SK-N-SH (cell line): ENCODE results near the gene SLC13A2. TPM values are rescaled to one million over a fixed set of nuclear protein-coding genes. Genes with fewer than 3 reads are reported as not detected.
"Not testable (repeated sequence)": the region's sequence is repeated elsewhere in the genome, so short reads cannot be mapped to it uniquely, and the experiment has no call there.

Experiments
- CTCF ChIA-PET: fragments of 300-600, 350-600 bp; formaldehyde crosslinking; extraction: SDS; loops from one replicate; lab custom pipeline; 2021; lab: Yijun Ruan, JAX
- POLR2A ChIA-PET: fragments of 350-600 bp; sonication (Branson Sonifier 250); formaldehyde crosslinking; extraction: SDS; loops from one replicate; lab custom pipeline; 2020; ENCODE audit warnings: antibody characterized with exemption, inconsistent platforms; lab: Yijun Ruan, JAX
- DNase-seq: peaks from one replicate; pipeline ENCODE4 v3.0.0; 2012
- H2AFZ ChIP-seq: fragments of 200-600 bp; sonication (generic); 2 replicates; pipeline ENCODE4 v1.8.1; 2016; ENCODE audit warnings: antibody characterized with exemption, mild to moderate bottlenecking, low read depth
- H3F3A ChIP-seq: fragments of 200-600 bp; sonication (generic); replicated peaks from 2 replicates; pipeline ENCODE3; 2016; ENCODE audit warnings: antibody characterized with exemption, mild to moderate bottlenecking; ENCODE audit not compliant: insufficient read depth
- H3K27ac ChIP-seq, 2 experiments: fragments of 200-500 bp in 1 of 2; fragments of 200-600 bp in 1 of 2; sonication (Bioruptor generic) in 1 of 2; sonication (generic), shearing (Covaris generic) in 1 of 2; 2 replicates each; pipeline versions ENCODE4 v1.5.1 to v1.6.1; 2014 to 2016; ENCODE audit warnings: low read depth in 2 of 2, inconsistent platforms in 1 of 2, low read length in 1 of 2, mild to moderate bottlenecking in 1 of 2, mixed read lengths in 1 of 2
- H3K27me3 ChIP-seq: fragments of 200-600 bp; sonication (generic), shearing (Covaris generic); 2 replicates; pipeline ENCODE4 v1.6.1; 2016; ENCODE audit warnings: mixed run types; ENCODE audit not compliant: insufficient read depth
- H3K36me3 ChIP-seq, 2 experiments: fragments of 200-500 bp in 1 of 2; fragments of 200-600 bp in 1 of 2; sonication (Bioruptor generic) in 1 of 2; sonication (generic) in 1 of 2; replicated peaks in 1 of 2; 2 replicates each; pipeline versions ENCODE3 to v1.5.1; 2014 to 2016; ENCODE audit warnings: low read length in 1 of 2, mild to moderate bottlenecking in 1 of 2; ENCODE audit not compliant: insufficient read depth in 2 of 2, control insufficient read depth in 1 of 2
- H3K4me1 ChIP-seq, 2 experiments: fragments of 200-500 bp in 1 of 2; fragments of 200-600 bp in 1 of 2; sonication (Bioruptor generic) in 1 of 2; sonication (generic), shearing (Covaris generic) in 1 of 2; 2 replicates each; pipeline versions ENCODE4 v1.5.1 to v1.6.1; 2014 to 2016; ENCODE audit warnings: low read depth in 1 of 2, low read length in 1 of 2, mixed run types in 1 of 2; ENCODE audit not compliant: insufficient read depth in 2 of 2, control insufficient read depth in 1 of 2
- H3K4me2 ChIP-seq: fragments of 200-600 bp; sonication (generic), shearing (Covaris generic); 2 replicates; pipeline ENCODE4 v1.6.1; 2017; ENCODE audit warnings: mixed run types
- H3K4me3 ChIP-seq, 2 experiments: fragments of 200-500 bp in 1 of 2; fragments of 200-600 bp in 1 of 2; sonication (Bioruptor generic) in 1 of 2; sonication (generic), shearing (Covaris generic) in 1 of 2; 2 replicates each; pipeline versions ENCODE4 v1.5.1 to v1.8.1; 2014 to 2016; ENCODE audit warnings: low read depth in 2 of 2, inconsistent platforms in 1 of 2, low read length in 1 of 2, mild to moderate bottlenecking in 1 of 2, mixed read lengths in 1 of 2, moderate library complexity in 1 of 2
- H3K79me2 ChIP-seq: fragments of 200-600 bp; sonication (generic); 2 replicates; pipeline ENCODE4 v1.8.1; 2017; ENCODE audit warnings: mild to moderate bottlenecking; ENCODE audit not compliant: insufficient read depth
- H3K9ac ChIP-seq: fragments of 200-600 bp; sonication (generic); 2 replicates; pipeline ENCODE4 v1.6.1; 2017; ENCODE audit warnings: mixed run types
- H3K9me2 ChIP-seq: fragments of 200-600 bp; sonication (generic); 2 replicates; pipeline ENCODE4 v1.6.1; 2017; ENCODE audit warnings: mixed run types
- H3K9me3 ChIP-seq: fragments of 200-600 bp; sonication (generic); 2 replicates; pipeline ENCODE4 v1.6.1; 2017; ENCODE audit warnings: mixed run types, mild to moderate bottlenecking, moderate library complexity
- H4K20me1 ChIP-seq: fragments of 200-600 bp; sonication (generic); 2 replicates; pipeline ENCODE4 v1.6.1; 2017; ENCODE audit warnings: mild to moderate bottlenecking, mixed run types; ENCODE audit not compliant: insufficient read depth
- CHD2 ChIP-seq: fragments of 150-350 bp; IDR thresholded peaks from 2 replicates; pipeline ENCODE4 v1.6.1; 2018; ENCODE audit warnings: low read length; ENCODE audit not compliant: partially characterized antibody
- ELF1 ChIP-seq: IDR thresholded peaks from 2 replicates; pipeline ENCODE4 v1.4.0; 2012
- EP300 ChIP-seq, 2 experiments: IDR thresholded peaks; 2 replicates each; pipeline versions ENCODE4 v1.4.0 to v1.6.1; 2012; ENCODE audit warnings: borderline replicate concordance in 1 of 2, low read depth in 1 of 2, low read length in 1 of 2
- FOSL2 ChIP-seq: IDR thresholded peaks from 2 replicates; pipeline ENCODE4 v1.4.0; 2012; ENCODE audit warnings: low read depth, mild to moderate bottlenecking, moderate library complexity, borderline replicate concordance
- FOXM1 ChIP-seq: IDR thresholded peaks from 2 replicates; pipeline ENCODE4 v1.4.0; 2012; ENCODE audit warnings: low read depth, mild to moderate bottlenecking
- JUND ChIP-seq: IDR thresholded peaks from 2 replicates; pipeline ENCODE4 v1.4.0; 2012
- MEF2A ChIP-seq: IDR thresholded peaks from 2 replicates; pipeline ENCODE4 v1.4.0; 2012; ENCODE audit warnings: low read depth, borderline replicate concordance
- NFIC ChIP-seq: IDR thresholded peaks from 2 replicates; pipeline ENCODE4 v1.4.0; 2012; ENCODE audit warnings: borderline replicate concordance
- NRF1 ChIP-seq: IDR thresholded peaks from 2 replicates; pipeline ENCODE4 v1.6.1; 2012; ENCODE audit warnings: low read depth, mild to moderate bottlenecking, low read length
- RAD21 ChIP-seq: IDR thresholded peaks from 2 replicates; pipeline ENCODE4 v1.6.1; 2012; ENCODE audit warnings: mild to moderate bottlenecking, low read length
- RCOR1 ChIP-seq: fragments of 150-350 bp; IDR thresholded peaks from 2 replicates; pipeline ENCODE4 v1.6.1; 2017; ENCODE audit warnings: antibody characterized with exemption, low read length
- SIN3A ChIP-seq: IDR thresholded peaks from 2 replicates; pipeline ENCODE4 v1.6.1; 2012; ENCODE audit warnings: low read depth, mild to moderate bottlenecking, low read length, moderate library complexity, borderline replicate concordance
- SMC3 ChIP-seq: IDR thresholded peaks from 2 replicates; pipeline ENCODE4 v1.6.1; 2012; ENCODE audit warnings: low read depth, low read length, improper control_type of control experiment
- TEAD4 ChIP-seq: IDR thresholded peaks from 2 replicates; pipeline ENCODE4 v1.4.0; 2012; ENCODE audit warnings: mild to moderate bottlenecking, borderline replicate concordance; ENCODE audit not compliant: insufficient read depth
- USF1 ChIP-seq: IDR thresholded peaks from 2 replicates; pipeline ENCODE4 v1.4.0; 2012; ENCODE audit warnings: low read depth, borderline replicate concordance
- YY1 ChIP-seq: IDR thresholded peaks from 2 replicates; pipeline ENCODE4 v1.4.0; 2012; ENCODE audit warnings: low read depth, mild to moderate bottlenecking
- WGBS: methylation state at CpG from one replicate; pipeline ENCODE4 v1.1.6; 2017; ENCODE audit warnings: low lambda C conversion rate; 5-methylcytosine and 5-hydroxymethylcytosine counted together
- polyA plus RNA-seq, 3 experiments: library from polyadenylated mRNA; depleted of rRNA; stranded (reverse); fragments of >200 nt; gene quantifications; 2 replicates each; pipeline ENCODE4 v1.2.3, GENCODE V29; 2012
- TF ChIP-seq, protein P1 (sequence below): fragments of 150-350 bp; IDR thresholded peaks from 2 replicates; pipeline ENCODE4 v1.6.1; 2016; ENCODE audit warnings: mild to moderate bottlenecking, low read depth, low read length

The SLC13A2 gene
- polyA plus RNA-seq, 1 of the 3 experiments (the other 2 are of a cell fraction): not detected

- TF ChIP-seq SMC3 (no peak), CHD2 (no peak), EP300 (IDR thresholded peaks at IDR 0.05; ENCODE audit: borderline replicate concordance in 1 of 2, low read depth in 1 of 2, low read length in 1 of 2) (no peak), ELF1 (no peak), USF1 (no peak)
These were observed 15.6 kb upstream of the SLC13A2 start (continued) for GRCh38 chr17:28457890-28458289.

GRCh38 chr17:28458881-28459280, 14.6 kb upstream of the SLC13A2 start:
- H3K9ac ChIP-seq, H3K79me2 ChIP-seq, CTCF ChIA-PET, H3K27me3 ChIP-seq, H3K9me2 ChIP-seq, H2AFZ ChIP-seq, H3K4me3 ChIP-seq, H3F3A ChIP-seq, H3K9me3 ChIP-seq, H3K27ac ChIP-seq, POLR2A ChIA-PET, H3K36me3 ChIP-seq, H3K4me1 ChIP-seq, H4K20me1 ChIP-seq, H3K4me2 ChIP-seq, DNase-seq: not testable (repeated sequence)
- 77% methylated on average over 18 of the region's 32 CpGs for WGBS

- Histone ChIP-seq H3K79me2 (no peaks in the 10 kb centered on the region), H3K4me2 (no peak overlapping the region), H3F3A (no peaks in the 10 kb centered on the region), H3K4me1 (no peaks in the 10 kb centered on the region), H3K9me2 (no peaks in the 10 kb centered on the region), H3K4me3 (no peak overlapping the region), H3K36me3 (no peaks in the 10 kb centered on the region), H3K9me3 (no peaks in the 10 kb centered on the region), H3K9ac (no peak overlapping the region), H4K20me1 (no peaks in the 10 kb centered on the region), H2AFZ (no peak overlapping the region), H3K27me3 (peaks cover 6% of the 10 kb centered on the region; the same call in 1 of the 2 replicates), H3K27ac (no peak overlapping the region)
- 91% methylated on average over 7 of the region's 10 CpGs for WGBS
- POLR2A ChIA-PET: no interaction called here
- CTCF ChIA-PET: no interaction called here
- DNase-seq: no peak
- TF ChIP-seq NFIC (no peak), RCOR1 (no peak)
These were observed 12.5 kb upstream of the SLC13A2 start for GRCh38 chr17:28460901-28461300.

DNA sequence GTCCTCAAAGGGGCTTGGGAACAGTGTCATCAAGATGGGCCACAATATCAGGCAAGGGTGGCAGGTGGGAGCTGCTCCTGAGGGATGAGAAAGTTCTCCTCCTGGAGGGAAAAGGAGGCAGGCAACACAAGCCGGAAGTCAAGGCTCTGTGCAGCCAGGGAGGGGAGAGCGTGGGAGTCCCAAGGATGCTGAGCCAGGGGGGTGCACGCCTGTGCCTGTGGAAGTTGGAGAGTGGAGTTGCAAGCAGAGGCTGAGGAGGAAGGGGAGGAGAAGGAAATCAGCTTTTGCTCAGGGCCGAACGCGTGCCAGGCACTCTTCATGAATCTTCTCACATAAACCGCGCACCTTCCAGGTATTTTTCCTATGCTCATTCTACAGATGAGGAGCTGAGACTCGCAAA, 7.4 kb upstream of the SLC13A2 start:
- no peaks in the 10 kb centered on the region for H3K79me2 ChIP-seq
- POLR2A ChIA-PET: no interaction called here
- no peaks in the 10 kb centered on the region for H3K36me3 ChIP-seq
- H3K4me1 ChIP-seq: peaks cover 0 to 6% of the 10 kb centered on the region in 2 experiments; a peak in 1 of 4 replicates
- CTCF ChIA-PET: interaction anchor here (0.8 to 1.6 kb wide), 3 partner anchors 16 to 49 kb away, joined by 4 read pairs; no protein-coding TSS in a partner anchor
- H3K27ac ChIP-seq: no peak overlapping the region
- no peaks in the 10 kb centered on the region for H3K9me2 ChIP-seq
- 72% methylated on average over 9 of the region's 9 CpGs for WGBS
- H3K4me2 ChIP-seq: no peak overlapping the region
- no peak overlapping the region for H3K9ac ChIP-seq
- peaks cover 21% of the 10 kb centered on the region; the same call in 1 of the 2 replicates for H3K27me3 ChIP-seq
- H4K20me1 ChIP-seq: no peaks in the 10 kb centered on the region
- H3K4me3 ChIP-seq: no peak overlapping the region
- DNase-seq: no peak
- no peak overlapping the region for H2AFZ ChIP-seq
- H3K9me3 ChIP-seq: no peaks in the 10 kb centered on the region
- H3F3A ChIP-seq: no peaks in the 10 kb centered on the region
- TF ChIP-seq YY1: no peak
- TF ChIP-seq FOXM1: no peak
- no peak for TF ChIP-seq TEAD4
- TF ChIP-seq FOSL2: no peak
- TF ChIP-seq, protein P1, sequence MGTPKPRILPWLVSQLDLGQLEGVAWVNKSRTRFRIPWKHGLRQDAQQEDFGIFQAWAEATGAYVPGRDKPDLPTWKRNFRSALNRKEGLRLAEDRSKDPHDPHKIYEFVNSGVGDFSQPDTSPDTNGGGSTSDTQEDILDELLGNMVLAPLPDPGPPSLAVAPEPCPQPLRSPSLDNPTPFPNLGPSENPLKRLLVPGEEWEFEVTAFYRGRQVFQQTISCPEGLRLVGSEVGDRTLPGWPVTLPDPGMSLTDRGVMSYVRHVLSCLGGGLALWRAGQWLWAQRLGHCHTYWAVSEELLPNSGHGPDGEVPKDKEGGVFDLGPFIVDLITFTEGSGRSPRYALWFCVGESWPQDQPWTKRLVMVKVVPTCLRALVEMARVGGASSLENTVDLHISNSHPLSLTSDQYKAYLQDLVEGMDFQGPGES: no peak
- TF ChIP-seq EP300 (IDR thresholded peaks at IDR 0.05; ENCODE audit: borderline replicate concordance in 1 of 2, low read depth in 1 of 2, low read length in 1 of 2): no peak
- TF ChIP-seq RAD21: no peak
- TF ChIP-seq SIN3A: no peak
- TF ChIP-seq JUND: no peak
- TF ChIP-seq SMC3: no peak
- no peak for TF ChIP-seq CHD2
- no peak for TF ChIP-seq USF1
- TF ChIP-seq MEF2A: no peak
- no peak for TF ChIP-seq NRF1
